HEK293 (cell line): ENCODE data around the gene PDE4B.

Experiments used
- CTCF ChIA-PET: fragments of 350-600 bp; formaldehyde crosslinking; extraction: SDS; loops from one replicate; lab custom pipeline; 2021; ENCODE audit warnings: antibody characterized with exemption; lab: Yijun Ruan, JAX
- POLR2A ChIA-PET: fragments of 300-600 bp; formaldehyde crosslinking; extraction: SDS; loops from one replicate; lab custom pipeline; 2020; ENCODE audit warnings: antibody characterized with exemption, inconsistent platforms; lab: Yijun Ruan, JAX
- H3K27ac ChIP-seq: fragments of 200-500 bp; sonication (Bioruptor generic); 2 replicates; pipeline ENCODE4 v1.5.1; 2014; ENCODE audit warnings: low read depth, low read length, control low read depth, inconsistent platforms; ENCODE audit errors: extremely low read depth
- H3K36me3 ChIP-seq, 2 experiments: fragments of 200-500 bp in 1 of 2; sonication (Bioruptor generic) in 1 of 2; 1 replicate in 1 of 2; 2 replicates in 1 of 2; pipeline ENCODE4 v1.5.1; 2014 to 2017; ENCODE audit warnings: inconsistent platforms in 2 of 2, low read length in 2 of 2; ENCODE audit not compliant: control insufficient read depth in 2 of 2, insufficient read depth in 1 of 2
- H3K4me1 ChIP-seq: fragments of 200-500 bp; sonication (Bioruptor generic); 2 replicates; pipeline ENCODE4 v1.5.1; 2014; ENCODE audit warnings: mild to moderate bottlenecking, low read length, inconsistent platforms; ENCODE audit not compliant: control insufficient read depth, insufficient read depth
- H3K4me3 ChIP-seq: 2 replicates; pipeline ENCODE4 v1.5.1; 2011; ENCODE audit warnings: low read depth, mild to moderate bottlenecking, control low read depth, low read length, moderate library complexity
- H3K9me3 ChIP-seq: fragments of 200-500 bp; sonication (Bioruptor generic); 2 replicates; pipeline ENCODE4 v1.5.1; 2014; ENCODE audit warnings: low read depth, low read length, inconsistent platforms; ENCODE audit not compliant: control insufficient read depth, insufficient read depth
- MEIS1 ChIP-seq: sonication (generic); formaldehyde crosslinking; IDR thresholded peaks from 2 replicates; pipeline ENCODE4 v1.8.1; 2022; ENCODE audit warnings: missing genetic modification reagents, mild to moderate bottlenecking, borderline replicate concordance
- SCRT1 ChIP-seq: fragments of 450-650 bp; formaldehyde crosslinking; IDR thresholded peaks from 2 replicates; pipeline ENCODE4 v1.5.1; 2016; ENCODE audit warnings: missing biosample characterization, missing genetic modification characterization, borderline replicate concordance
- SP2 ChIP-seq: fragments of 450-650 bp; formaldehyde crosslinking; IDR thresholded peaks from 2 replicates; pipeline ENCODE4 v1.5.1; 2016; ENCODE audit warnings: missing biosample characterization, missing genetic modification characterization
- TRIM28 ChIP-seq: IDR thresholded peaks from 2 replicates; pipeline ENCODE4 v1.6.1; 2011; ENCODE audit warnings: low read length, control low read depth, borderline replicate concordance
- ZFP69B ChIP-seq: fragments of 450-650 bp; formaldehyde crosslinking; IDR thresholded peaks from 2 replicates; pipeline ENCODE4 v1.5.1; 2016; ENCODE audit warnings: missing biosample characterization, missing genetic modification characterization
- ZNF133 ChIP-seq: fragments of 450-650 bp; formaldehyde crosslinking; IDR thresholded peaks from 2 replicates; pipeline ENCODE4 v1.5.1; 2016; ENCODE audit warnings: missing biosample characterization, missing genetic modification characterization
- ZNF138 ChIP-seq: fragments of 450-650 bp; formaldehyde crosslinking; IDR thresholded peaks from 2 replicates; pipeline ENCODE4 v1.5.1; 2016; ENCODE audit warnings: missing biosample characterization, missing genetic modification characterization, borderline replicate concordance
- ZNF146 ChIP-seq: fragments of 450-650 bp; formaldehyde crosslinking; IDR thresholded peaks from 2 replicates; pipeline ENCODE4 v1.5.1; 2016; ENCODE audit warnings: missing biosample characterization, missing genetic modification characterization
- ZNF157 ChIP-seq: fragments of 450-650 bp; formaldehyde crosslinking; IDR thresholded peaks from 2 replicates; pipeline ENCODE4 v1.5.1; 2016; ENCODE audit warnings: missing biosample characterization, missing genetic modification characterization
- ZNF324 ChIP-seq: fragments of 450-650 bp; formaldehyde crosslinking; IDR thresholded peaks from 2 replicates; pipeline ENCODE4 v1.5.1; 2016; ENCODE audit warnings: missing biosample characterization, missing genetic modification characterization
- ZNF366 ChIP-seq: fragments of 450-650 bp; formaldehyde crosslinking; conservative IDR thresholded peaks from 2 replicates; pipeline ENCODE4 v1.5.1; 2016; ENCODE audit warnings: missing biosample characterization, missing genetic modification characterization
- ZNF473 ChIP-seq: fragments of 450-650 bp; formaldehyde crosslinking; IDR thresholded peaks from 2 replicates; pipeline ENCODE4 v1.5.1; 2017; ENCODE audit warnings: missing biosample characterization, missing genetic modification characterization
- ZNF560 ChIP-seq: fragments of 450-650 bp; formaldehyde crosslinking; IDR thresholded peaks from 2 replicates; pipeline ENCODE4 v1.5.1; 2017; ENCODE audit warnings: missing biosample characterization, missing genetic modification characterization, borderline replicate concordance
- ZNF621 ChIP-seq: fragments of 450-650 bp; formaldehyde crosslinking; IDR thresholded peaks from 2 replicates; pipeline ENCODE4 v1.5.1; 2017; ENCODE audit warnings: missing biosample characterization, missing genetic modification characterization
- ZNF660 ChIP-seq: fragments of 450-650 bp; IDR thresholded peaks from 2 replicates; pipeline ENCODE4 v1.5.1; 2018; ENCODE audit warnings: missing biosample characterization, mild to moderate bottlenecking, missing genetic modification characterization
- ZNF777 ChIP-seq: fragments of 450-650 bp; formaldehyde crosslinking; IDR thresholded peaks from 2 replicates; pipeline ENCODE4 v1.5.1; 2017; ENCODE audit warnings: missing biosample characterization, missing genetic modification characterization, borderline replicate concordance
- TF ChIP-seq, protein P1 (sequence below): fragments of 450-650 bp; formaldehyde crosslinking; IDR thresholded peaks from 2 replicates; pipeline ENCODE4 v1.5.1; 2016; ENCODE audit warnings: missing biosample characterization, missing genetic modification characterization
- TF ChIP-seq, protein P2 (sequence below): fragments of 450-650 bp; formaldehyde crosslinking; IDR thresholded peaks from 2 replicates; pipeline ENCODE4 v1.5.1; 2017; ENCODE audit warnings: missing biosample characterization, missing genetic modification characterization
- TF ChIP-seq, protein P3 (sequence below): fragments of 450-650 bp; formaldehyde crosslinking; IDR thresholded peaks from 2 replicates; pipeline ENCODE4 v1.5.1; 2016; ENCODE audit warnings: missing biosample characterization, missing genetic modification characterization, low read depth
- TF ChIP-seq, protein P4 (sequence below): fragments of 450-650 bp; formaldehyde crosslinking; IDR thresholded peaks from 2 replicates; pipeline ENCODE4 v1.5.1; 2017; ENCODE audit warnings: missing biosample characterization, mild to moderate bottlenecking, missing genetic modification characterization, moderate library complexity
- TF ChIP-seq, protein P5 (sequence below): fragments of 450-650 bp; formaldehyde crosslinking; IDR thresholded peaks from 2 replicates; pipeline ENCODE4 v1.5.1; 2017; ENCODE audit warnings: missing biosample characterization, missing genetic modification characterization

The PDE4B gene

DNA sequence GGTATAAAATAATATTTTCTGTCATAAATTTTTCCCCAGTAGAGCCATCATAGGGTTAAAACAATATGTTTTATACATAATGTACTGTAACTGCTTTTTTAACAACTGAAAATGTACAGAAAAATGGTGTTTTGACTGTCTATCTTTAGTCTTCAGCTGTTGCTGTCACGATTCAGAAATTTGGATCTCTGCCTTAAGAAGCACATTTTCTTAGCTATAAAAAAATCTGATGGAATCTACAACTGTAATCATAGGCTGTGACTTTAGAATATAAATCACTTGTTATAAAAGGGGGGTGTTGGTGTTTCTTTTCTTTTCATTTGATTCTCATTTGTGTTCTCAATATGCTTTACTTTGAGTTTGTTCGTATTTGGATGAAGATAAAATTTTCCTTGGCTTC, 187.5 kb downstream of the PDE4B start:
- CTCF ChIA-PET: no interaction called here
- H3K27ac ChIP-seq: no peak overlapping the region
- no peak overlapping the region for H3K4me3 ChIP-seq
- H3K4me1 ChIP-seq: no peaks in the 10 kb centered on the region
- TF ChIP-seq ZNF366 (tag by site-specific recombination) (no peak), ZNF621 (tag by site-specific recombination) (no peak), ZNF133 (tag by site-specific recombination) (no peak), ZNF138 (tag by site-specific recombination) (no peak), ZNF473 (no peak), ZNF560 (no peak), SP2 (tag by site-specific recombination) (no peak), TRIM28 (no peak)
- TF ChIP-seq, protein P1, sequence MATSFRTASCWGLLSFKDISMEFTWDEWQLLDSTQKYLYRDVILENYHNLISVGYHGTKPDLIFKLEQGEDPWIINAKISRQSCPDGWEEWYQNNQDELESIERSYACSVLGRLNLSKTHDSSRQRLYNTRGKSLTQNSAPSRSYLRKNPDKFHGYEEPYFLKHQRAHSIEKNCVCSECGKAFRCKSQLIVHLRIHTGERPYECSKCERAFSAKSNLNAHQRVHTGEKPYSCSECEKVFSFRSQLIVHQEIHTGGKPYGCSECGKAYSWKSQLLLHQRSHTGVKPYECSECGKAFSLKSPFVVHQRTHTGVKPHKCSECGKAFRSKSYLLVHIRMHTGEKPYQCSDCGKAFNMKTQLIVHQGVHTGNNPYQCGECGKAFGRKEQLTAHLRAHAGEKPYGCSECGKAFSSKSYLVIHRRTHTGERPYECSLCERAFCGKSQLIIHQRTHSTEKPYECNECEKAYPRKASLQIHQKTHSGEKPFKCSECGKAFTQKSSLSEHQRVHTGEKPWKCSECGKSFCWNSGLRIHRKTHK (tag by site-specific recombination): no peak
- TF ChIP-seq, protein P2, sequence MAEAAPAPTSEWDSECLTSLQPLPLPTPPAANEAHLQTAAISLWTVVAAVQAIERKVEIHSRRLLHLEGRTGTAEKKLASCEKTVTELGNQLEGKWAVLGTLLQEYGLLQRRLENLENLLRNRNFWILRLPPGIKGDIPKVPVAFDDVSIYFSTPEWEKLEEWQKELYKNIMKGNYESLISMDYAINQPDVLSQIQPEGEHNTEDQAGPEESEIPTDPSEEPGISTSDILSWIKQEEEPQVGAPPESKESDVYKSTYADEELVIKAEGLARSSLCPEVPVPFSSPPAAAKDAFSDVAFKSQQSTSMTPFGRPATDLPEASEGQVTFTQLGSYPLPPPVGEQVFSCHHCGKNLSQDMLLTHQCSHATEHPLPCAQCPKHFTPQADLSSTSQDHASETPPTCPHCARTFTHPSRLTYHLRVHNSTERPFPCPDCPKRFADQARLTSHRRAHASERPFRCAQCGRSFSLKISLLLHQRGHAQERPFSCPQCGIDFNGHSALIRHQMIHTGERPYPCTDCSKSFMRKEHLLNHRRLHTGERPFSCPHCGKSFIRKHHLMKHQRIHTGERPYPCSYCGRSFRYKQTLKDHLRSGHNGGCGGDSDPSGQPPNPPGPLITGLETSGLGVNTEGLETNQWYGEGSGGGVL (tag by site-specific recombination): no peak
- TF ChIP-seq, protein P3, sequence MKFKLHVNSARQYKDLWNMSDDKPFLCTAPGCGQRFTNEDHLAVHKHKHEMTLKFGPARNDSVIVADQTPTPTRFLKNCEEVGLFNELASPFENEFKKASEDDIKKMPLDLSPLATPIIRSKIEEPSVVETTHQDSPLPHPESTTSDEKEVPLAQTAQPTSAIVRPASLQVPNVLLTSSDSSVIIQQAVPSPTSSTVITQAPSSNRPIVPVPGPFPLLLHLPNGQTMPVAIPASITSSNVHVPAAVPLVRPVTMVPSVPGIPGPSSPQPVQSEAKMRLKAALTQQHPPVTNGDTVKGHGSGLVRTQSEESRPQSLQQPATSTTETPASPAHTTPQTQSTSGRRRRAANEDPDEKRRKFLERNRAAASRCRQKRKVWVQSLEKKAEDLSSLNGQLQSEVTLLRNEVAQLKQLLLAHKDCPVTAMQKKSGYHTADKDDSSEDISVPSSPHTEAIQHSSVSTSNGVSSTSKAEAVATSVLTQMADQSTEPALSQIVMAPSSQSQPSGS (tag by site-specific recombination): no peak
- TF ChIP-seq, protein P4, sequence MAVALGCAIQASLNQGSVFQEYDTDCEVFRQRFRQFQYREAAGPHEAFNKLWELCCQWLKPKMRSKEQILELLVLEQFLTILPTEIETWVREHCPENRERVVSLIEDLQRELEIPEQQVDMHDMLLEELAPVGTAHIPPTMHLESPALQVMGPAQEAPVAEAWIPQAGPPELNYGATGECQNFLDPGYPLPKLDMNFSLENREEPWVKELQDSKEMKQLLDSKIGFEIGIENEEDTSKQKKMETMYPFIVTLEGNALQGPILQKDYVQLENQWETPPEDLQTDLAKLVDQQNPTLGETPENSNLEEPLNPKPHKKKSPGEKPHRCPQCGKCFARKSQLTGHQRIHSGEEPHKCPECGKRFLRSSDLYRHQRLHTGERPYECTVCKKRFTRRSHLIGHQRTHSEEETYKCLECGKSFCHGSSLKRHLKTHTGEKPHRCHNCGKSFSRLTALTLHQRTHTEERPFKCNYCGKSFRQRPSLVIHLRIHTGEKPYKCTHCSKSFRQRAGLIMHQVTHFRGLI (tag by site-specific recombination): no peak
- no peaks in the 10 kb centered on the region for H3K9me3 ChIP-seq
- POLR2A ChIA-PET: no interaction called here
- H3K36me3 ChIP-seq: no peaks in the 10 kb centered on the region

DNA sequence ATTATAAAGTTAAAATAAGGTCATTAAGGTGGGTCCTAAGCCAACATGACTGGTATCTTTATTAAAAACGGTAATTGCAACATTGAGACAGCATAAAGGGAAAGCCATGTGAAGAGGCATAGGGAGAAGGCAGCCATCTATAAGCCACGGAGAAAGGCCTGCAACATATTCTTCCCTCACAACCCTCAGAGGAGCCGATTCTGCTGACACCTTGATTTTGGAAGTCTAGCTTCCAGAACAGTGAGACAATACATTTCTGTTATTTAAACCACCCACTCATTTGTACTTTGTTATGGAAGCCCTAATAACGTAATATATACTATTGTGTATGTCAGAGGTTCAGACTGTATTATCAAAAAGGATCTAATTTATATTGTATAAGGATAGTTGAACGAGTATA, 190.8 kb downstream of the PDE4B start:
- CTCF ChIA-PET: interaction anchor here (0.7 kb wide), 1 partner anchor 152 kb away, joined by 3 read pairs; no protein-coding TSS in a partner anchor
- TF ChIP-seq ZFP69B (tag by site-specific recombination): no peak
- TF ChIP-seq ZNF324 (tag by site-specific recombination): no peak
- TF ChIP-seq, protein P1 (tag by site-specific recombination): no peak
- TF ChIP-seq MEIS1: no peak
- TF ChIP-seq ZNF777 (tag by site-specific recombination): no peak
- no peak for TF ChIP-seq ZNF660 (tag by site-specific recombination)
- no peak for TF ChIP-seq SCRT1 (tag by site-specific recombination)
- TF ChIP-seq ZNF146 (tag by site-specific recombination): no peak
- TF ChIP-seq, protein P5, sequence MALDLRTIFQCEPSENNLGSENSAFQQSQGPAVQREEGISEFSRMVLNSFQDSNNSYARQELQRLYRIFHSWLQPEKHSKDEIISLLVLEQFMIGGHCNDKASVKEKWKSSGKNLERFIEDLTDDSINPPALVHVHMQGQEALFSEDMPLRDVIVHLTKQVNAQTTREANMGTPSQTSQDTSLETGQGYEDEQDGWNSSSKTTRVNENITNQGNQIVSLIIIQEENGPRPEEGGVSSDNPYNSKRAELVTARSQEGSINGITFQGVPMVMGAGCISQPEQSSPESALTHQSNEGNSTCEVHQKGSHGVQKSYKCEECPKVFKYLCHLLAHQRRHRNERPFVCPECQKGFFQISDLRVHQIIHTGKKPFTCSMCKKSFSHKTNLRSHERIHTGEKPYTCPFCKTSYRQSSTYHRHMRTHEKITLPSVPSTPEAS: no peak
- no peak for TF ChIP-seq ZNF157 (tag by site-specific recombination)

More for the DNA sequence above, 190.8 kb downstream of the PDE4B start:
- H3K4me1 ChIP-seq: no peaks in the 10 kb centered on the region
- POLR2A ChIA-PET: no interaction called here
- H3K4me3 ChIP-seq: no peak overlapping the region
- no peak overlapping the region for H3K27ac ChIP-seq
- no peaks in the 10 kb centered on the region for H3K36me3 ChIP-seq
- no peaks in the 10 kb centered on the region for H3K9me3 ChIP-seq
